ENCODE data around the gene GPC6.

Gene GPC6

DNA sequence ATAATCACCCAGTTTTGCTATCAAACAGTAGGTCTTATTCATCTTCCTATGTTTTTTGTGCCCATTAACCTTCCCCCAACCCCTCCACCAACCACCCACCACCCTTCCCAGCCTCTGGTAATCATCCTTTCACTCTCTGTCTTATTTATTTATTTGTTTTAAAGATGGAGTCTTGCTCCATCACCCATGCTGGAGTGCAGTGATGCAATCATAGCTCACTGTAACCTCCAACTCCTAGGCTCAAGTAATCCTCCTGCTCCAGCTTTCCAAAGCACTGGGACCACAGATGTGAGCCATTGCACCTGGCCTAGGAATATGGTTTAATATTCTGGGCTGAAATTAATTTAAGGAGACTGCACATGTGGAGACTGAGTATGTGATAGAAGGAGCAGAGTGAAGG lies 527.0 kb downstream of the GPC6 start:
- Histone ChIP-seq H3K27ac (replicated peaks) (no peak overlapping the region), H3K27me3 (ENCODE audit: insufficient read depth, poor library complexity, severe bottlenecking) (no peaks in the 10 kb centered on the region), H3K4me3 (replicated peaks; ENCODE audit: insufficient read depth, low read length) (no peak overlapping the region)
- TF ChIP-seq SPI1 (IDR thresholded peaks at IDR 0.05; ENCODE audit: borderline replicate concordance, low read depth) (no peak), GABPA (IDR thresholded peaks at IDR 0.05; ENCODE audit: low read depth) (no peak), POLR2AphosphoS5 (IDR thresholded peaks at IDR 0.05; ENCODE audit: low read depth) (no peak)
- TF ChIP-seq, protein P1, sequence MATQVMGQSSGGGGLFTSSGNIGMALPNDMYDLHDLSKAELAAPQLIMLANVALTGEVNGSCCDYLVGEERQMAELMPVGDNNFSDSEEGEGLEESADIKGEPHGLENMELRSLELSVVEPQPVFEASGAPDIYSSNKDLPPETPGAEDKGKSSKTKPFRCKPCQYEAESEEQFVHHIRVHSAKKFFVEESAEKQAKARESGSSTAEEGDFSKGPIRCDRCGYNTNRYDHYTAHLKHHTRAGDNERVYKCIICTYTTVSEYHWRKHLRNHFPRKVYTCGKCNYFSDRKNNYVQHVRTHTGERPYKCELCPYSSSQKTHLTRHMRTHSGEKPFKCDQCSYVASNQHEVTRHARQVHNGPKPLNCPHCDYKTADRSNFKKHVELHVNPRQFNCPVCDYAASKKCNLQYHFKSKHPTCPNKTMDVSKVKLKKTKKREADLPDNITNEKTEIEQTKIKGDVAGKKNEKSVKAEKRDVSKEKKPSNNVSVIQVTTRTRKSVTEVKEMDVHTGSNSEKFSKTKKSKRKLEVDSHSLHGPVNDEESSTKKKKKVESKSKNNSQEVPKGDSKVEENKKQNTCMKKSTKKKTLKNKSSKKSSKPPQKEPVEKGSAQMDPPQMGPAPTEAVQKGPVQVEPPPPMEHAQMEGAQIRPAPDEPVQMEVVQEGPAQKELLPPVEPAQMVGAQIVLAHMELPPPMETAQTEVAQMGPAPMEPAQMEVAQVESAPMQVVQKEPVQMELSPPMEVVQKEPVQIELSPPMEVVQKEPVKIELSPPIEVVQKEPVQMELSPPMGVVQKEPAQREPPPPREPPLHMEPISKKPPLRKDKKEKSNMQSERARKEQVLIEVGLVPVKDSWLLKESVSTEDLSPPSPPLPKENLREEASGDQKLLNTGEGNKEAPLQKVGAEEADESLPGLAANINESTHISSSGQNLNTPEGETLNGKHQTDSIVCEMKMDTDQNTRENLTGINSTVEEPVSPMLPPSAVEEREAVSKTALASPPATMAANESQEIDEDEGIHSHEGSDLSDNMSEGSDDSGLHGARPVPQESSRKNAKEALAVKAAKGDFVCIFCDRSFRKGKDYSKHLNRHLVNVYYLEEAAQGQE (IDR thresholded peaks at IDR 0.05; ENCODE audit: insufficient replicate concordance, low read depth) = no peak
- TF ChIP-seq, protein P2, sequence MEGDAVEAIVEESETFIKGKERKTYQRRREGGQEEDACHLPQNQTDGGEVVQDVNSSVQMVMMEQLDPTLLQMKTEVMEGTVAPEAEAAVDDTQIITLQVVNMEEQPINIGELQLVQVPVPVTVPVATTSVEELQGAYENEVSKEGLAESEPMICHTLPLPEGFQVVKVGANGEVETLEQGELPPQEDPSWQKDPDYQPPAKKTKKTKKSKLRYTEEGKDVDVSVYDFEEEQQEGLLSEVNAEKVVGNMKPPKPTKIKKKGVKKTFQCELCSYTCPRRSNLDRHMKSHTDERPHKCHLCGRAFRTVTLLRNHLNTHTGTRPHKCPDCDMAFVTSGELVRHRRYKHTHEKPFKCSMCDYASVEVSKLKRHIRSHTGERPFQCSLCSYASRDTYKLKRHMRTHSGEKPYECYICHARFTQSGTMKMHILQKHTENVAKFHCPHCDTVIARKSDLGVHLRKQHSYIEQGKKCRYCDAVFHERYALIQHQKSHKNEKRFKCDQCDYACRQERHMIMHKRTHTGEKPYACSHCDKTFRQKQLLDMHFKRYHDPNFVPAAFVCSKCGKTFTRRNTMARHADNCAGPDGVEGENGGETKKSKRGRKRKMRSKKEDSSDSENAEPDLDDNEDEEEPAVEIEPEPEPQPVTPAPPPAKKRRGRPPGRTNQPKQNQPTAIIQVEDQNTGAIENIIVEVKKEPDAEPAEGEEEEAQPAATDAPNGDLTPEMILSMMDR (IDR thresholded peaks at IDR 0.05; ENCODE audit: insufficient read depth, low read length) = no peak
- no peak for DNase-seq (ENCODE audit: low read depth in 1 of 2, low spot score in 1 of 2)

DNA sequence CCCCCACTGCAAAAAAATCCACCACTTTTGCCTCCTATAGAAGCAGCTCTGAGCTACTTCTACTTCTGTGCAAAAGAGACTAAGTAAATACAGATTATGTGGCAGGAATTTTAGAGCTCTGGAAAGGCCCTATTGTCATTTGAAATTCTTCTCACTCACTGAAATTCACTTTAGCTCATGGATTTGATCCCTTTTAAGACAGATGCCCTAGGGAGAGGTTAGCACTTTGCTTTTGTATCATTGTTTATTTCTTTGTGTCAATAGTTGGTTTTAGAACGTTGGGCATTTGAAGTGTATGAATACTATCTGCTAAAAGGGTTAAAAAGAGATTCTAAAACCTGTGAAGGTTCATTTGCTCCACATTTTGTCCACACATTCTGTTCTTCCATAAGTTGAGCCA lies 528.7 kb downstream of the GPC6 start:
- Histone ChIP-seq H3K4me3 (replicated peaks; ENCODE audit: insufficient read depth, low read length) (no peak overlapping the region), H3K27ac (replicated peaks) (no peak overlapping the region), H3K27me3 (ENCODE audit: insufficient read depth, poor library complexity, severe bottlenecking) (no peaks in the 10 kb centered on the region)
- no peak for DNase-seq (ENCODE audit: low read depth in 1 of 2, low spot score in 1 of 2)
- TF ChIP-seq, protein P1 (IDR thresholded peaks at IDR 0.05; ENCODE audit: insufficient replicate concordance, low read depth) = no peak

DNA sequence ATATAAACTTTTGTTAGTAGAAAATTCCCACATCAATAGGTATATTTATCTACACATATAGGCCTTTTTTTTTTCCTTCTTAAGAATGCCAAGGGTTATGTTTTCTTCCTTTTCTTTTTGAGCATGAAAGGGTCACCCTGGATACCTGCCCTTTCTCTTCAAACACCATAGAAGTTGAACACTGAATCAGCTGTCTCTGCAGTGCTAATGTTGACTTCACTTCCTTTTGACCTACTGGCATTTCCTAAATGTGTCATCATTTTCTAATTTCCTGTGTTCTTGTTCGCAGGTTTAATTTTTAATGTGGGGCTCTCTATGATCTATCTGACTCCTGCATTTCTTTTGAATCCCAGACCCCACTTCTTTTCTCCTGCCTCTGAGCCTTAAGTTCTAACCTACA lies 532.0 kb downstream of the GPC6 start:
- Histone ChIP-seq H3K27ac (replicated peaks) (no peak overlapping the region), H3K27me3 (ENCODE audit: insufficient read depth, poor library complexity, severe bottlenecking) (no peaks in the 10 kb centered on the region), H3K4me3 (replicated peaks; ENCODE audit: insufficient read depth, low read length) (no peak overlapping the region)
- DNase-seq (ENCODE audit: low read depth in 1 of 2, low spot score in 1 of 2) = no peak
- TF ChIP-seq, protein P1 (IDR thresholded peaks at IDR 0.05; ENCODE audit: insufficient replicate concordance, low read depth) = no peak
- TF ChIP-seq POLR2AphosphoS5 (IDR thresholded peaks at IDR 0.05; ENCODE audit: low read depth) (no peak), SPI1 (IDR thresholded peaks at IDR 0.05; ENCODE audit: borderline replicate concordance, low read depth) (no peak), GABPA (IDR thresholded peaks at IDR 0.05; ENCODE audit: low read depth) (no peak)
- TF ChIP-seq, protein P2 (IDR thresholded peaks at IDR 0.05; ENCODE audit: insufficient read depth, low read length) = no peak

Measured in HL-60 (cell line).